Smooth muscle cell of the brain vasculature (primary cell): Measurements from ENCODE around the gene FBXL13.
"Not testable (repeated sequence)": the region's sequence is repeated elsewhere in the genome, so short reads cannot be mapped to it uniquely, and the experiment has no call there.

Experiments
- DNase-seq: peaks from one replicate; pipeline ENCODE4 v3.0.0-alpha.2; 2012; ENCODE audit warnings: low read depth, low spot score

FBXL13 gene

GRCh38 chr7:103023578-103023977, 51.0 kb downstream of the FBXL13 start:
- DNase-seq, result not testable (repeated sequence)

- DNase-seq, result not testable (repeated sequence)
These were observed 53.1 kb downstream of the FBXL13 start for GRCh38 chr7:103021490-103021889.

- DNase-seq, result not testable (repeated sequence)
These were observed 53.7 kb downstream of the FBXL13 start for GRCh38 chr7:103020876-103021275.

- DNase-seq, result not testable (repeated sequence)
These were observed 56.3 kb downstream of the FBXL13 start for GRCh38 chr7:103018295-103018694.

GRCh38 chr7:103011650-103012049, 62.9 kb downstream of the FBXL13 start:
- no peak for DNase-seq

GRCh38 chr7:103010211-103010610, 64.4 kb downstream of the FBXL13 start:
- no peak for DNase-seq

- DNase-seq, result no peak
These were observed 65.0 kb downstream of the FBXL13 start for GRCh38 chr7:103009466-103010185.

GRCh38 chr7:103003004-103003403, 71.6 kb downstream of the FBXL13 start:
- no peak for DNase-seq

- no peak for DNase-seq
These were observed 73.4 kb downstream of the FBXL13 start for GRCh38 chr7:103001210-103001609.

- DNase-seq, result no peak
These were observed 77.6 kb downstream of the FBXL13 start for GRCh38 chr7:102996957-102997356.

- DNase-seq, result not testable (repeated sequence)
These were observed 79.0 kb downstream of the FBXL13 start for GRCh38 chr7:102995609-102996008.

- DNase-seq, result no peak
These were observed 80.0 kb downstream of the FBXL13 start for GRCh38 chr7:102994567-102994966.

GRCh38 chr7:102993718-102994029, 80.9 kb downstream of the FBXL13 start:
- no peak for DNase-seq

- peak; percentile 20 for DNase-seq
These were observed 81.5 kb downstream of the FBXL13 start for GRCh38 chr7:102992938-102993717.

- DNase-seq, result no peak
These were observed 82.1 kb downstream of the FBXL13 start for GRCh38 chr7:102992509-102992937.

- DNase-seq, result peak; percentile 82
These were observed 82.9 kb downstream of the FBXL13 start for GRCh38 chr7:102991540-102992214.

GRCh38 chr7:102991077-102991539, 83.5 kb downstream of the FBXL13 start:
- no peak for DNase-seq

GRCh38 chr7:102990642-102991041, 84.0 kb downstream of the FBXL13 start:
- no peak for DNase-seq

GRCh38 chr7:102988631-102989560, 85.7 kb downstream of the FBXL13 start:
- no peak for DNase-seq

GRCh38 chr7:102988088-102988487, 86.5 kb downstream of the FBXL13 start:
- no peak for DNase-seq

- DNase-seq, result no peak
These were observed 89.3 kb downstream of the FBXL13 start for GRCh38 chr7:102985176-102985783.
